Stimulated activated CD8-positive, alpha-beta memory T cell treated with anti-CD3 and anti-CD28 coated beads, Interleukin-12 subunit alpha, Interleukin-12 subunit beta, amount 100 ng/mL, for 4 hours (primary cell): ENCODE results near the gene RBM34.
"Not testable (repeated sequence)": the region's sequence is repeated elsewhere in the genome, so short reads cannot be mapped to it uniquely, and the experiment has no call there.

Experiments used
- DNase-seq: peaks from one replicate; pipeline ENCODE4 v3.0.0-alpha.2; 2020; ENCODE audit warnings: low read depth

RBM34 gene

DNA sequence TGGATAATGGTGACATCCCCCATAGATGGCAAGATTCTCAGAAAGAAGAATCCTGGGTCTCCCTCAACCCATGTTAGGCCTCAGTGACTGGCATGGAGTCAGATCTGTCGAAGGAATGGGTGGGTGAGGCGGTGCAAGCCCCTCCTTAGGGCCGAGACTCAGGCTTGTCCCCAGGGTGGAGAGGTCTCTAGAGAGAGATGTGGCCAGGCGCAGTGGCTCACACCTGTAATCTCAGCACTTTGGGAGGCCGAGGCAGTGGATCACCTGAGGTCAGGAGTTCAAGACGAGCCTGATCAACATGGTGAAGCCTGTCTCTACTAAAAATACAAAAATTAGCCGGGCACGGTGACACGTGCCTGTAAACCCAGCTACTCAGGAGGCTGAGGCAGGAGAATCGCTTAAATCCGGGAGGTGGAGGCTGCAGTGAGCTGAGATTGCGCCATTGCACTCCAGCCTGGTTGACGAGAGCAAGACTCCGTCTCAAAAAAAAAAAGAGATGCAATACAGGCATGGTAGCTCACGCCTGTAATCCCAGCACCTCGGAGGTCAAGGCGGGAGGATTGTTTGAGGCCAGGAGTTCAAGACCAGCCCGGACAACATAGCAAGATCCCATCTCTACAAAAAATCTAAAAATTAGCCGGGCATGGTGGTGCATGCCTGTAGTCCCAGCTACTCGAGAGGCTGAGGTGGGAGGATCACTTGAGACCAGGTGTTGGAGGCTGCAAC, 69.6 kb downstream of the RBM34 start:
- DNase-seq, result not testable (repeated sequence)

- DNase-seq, result no peak
Observed at GRCh38 chr1:235090406-235091069, 70.5 kb downstream of the RBM34 start.

DNA sequence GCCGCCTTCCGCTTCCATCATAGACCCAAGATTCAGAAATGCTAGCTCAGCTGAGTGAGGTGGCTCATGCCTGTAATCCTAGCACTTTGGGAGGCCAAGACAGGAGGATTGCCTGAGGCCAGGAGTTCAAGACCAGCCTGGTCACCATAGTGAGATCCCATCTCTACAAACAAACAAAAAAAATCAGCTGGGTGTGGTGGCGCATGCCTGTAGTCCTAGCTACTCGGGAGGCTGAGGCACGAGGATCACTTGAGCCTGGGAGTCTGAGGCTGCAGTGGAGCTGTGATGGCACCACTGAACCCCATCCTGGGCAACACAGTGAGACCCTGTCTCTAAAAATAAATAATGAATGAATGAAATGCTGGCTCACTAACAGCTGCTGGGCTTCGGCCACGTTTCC, 72.1 kb downstream of the RBM34 start:
- DNase-seq, result no peak

DNA sequence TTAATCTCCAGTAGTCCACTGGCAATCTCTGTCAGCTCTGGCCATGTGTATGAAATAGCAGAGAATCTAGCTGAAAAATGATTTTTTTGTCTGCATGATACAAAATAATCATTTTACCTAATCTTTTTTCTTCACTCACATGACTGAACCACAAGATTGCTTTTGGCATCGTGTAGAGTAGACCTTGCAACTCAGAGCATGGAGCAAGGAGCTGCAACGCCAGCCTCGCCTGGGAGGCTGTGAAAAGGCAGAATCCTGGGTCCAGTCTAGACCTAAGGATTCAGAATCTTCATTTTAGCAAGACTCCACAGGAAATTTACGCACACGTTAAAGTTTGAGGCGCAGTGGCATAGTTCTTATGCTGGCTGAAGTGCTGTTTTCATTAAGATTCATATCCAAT, 72.6 kb downstream of the RBM34 start:
- no peak for DNase-seq

- DNase-seq, result no peak
Observed at GRCh38 chr1:235087906-235088305, 73.1 kb downstream of the RBM34 start.

GRCh38 chr1:235085411-235086117, 75.5 kb downstream of the RBM34 start:
- not testable (repeated sequence) for DNase-seq
